Measurements from ENCODE around the gene NLRX1. TPM values are rescaled to one million over a fixed set of nuclear protein-coding genes. Genes with fewer than 3 reads are reported as not detected.
A peak's percentile ranks its signal among the peaks of the same experiment; 100 is the strongest.

NLRX1 gene
- total RNA-seq, 1 experiment from 2014 or later, result 25.2 TPM

DNA sequence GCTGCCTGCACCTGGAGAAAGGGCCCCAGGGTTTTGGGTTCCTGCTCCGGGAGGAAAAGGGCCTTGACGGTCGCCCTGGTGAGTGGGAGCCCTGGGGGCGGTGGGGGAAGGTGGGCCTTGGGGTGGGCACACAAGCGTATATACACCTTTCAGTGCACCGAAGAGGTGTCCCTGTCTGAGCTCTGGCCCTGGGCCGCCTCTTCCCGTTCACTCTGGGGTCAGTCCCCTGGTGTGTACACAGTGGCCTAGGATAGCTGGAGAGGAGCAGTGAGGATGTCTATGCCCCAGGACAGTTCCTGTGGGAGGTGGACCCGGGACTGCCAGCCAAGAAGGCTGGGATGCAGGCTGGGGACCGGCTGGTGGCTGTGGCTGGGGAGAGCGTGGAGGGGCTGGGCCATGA lies 19.5 kb downstream of the NLRX1 start:
- Histone ChIP-seq H3K9me3 (ENCODE audit: control insufficient read depth, insufficient read depth, low read depth, low read length) (no peaks in the 10 kb centered on the region), H3K36me3 (ENCODE audit: control insufficient read depth, insufficient read depth, low read length) (no peaks in the 10 kb centered on the region), H3K4me3 (ENCODE audit: low read depth in 2 of 2, low read length in 2 of 2) (no peak overlapping the region), H3K4me1 (ENCODE audit: control insufficient read depth, insufficient read depth, low read length) (0 out of 2 replicates have a peak, but pooled peaks cover 4% of the 10 kb centered on the region), H3K27ac (ENCODE audit: low read length) (no peak overlapping the region), H3K27me3 (ENCODE audit: control insufficient read depth, insufficient read depth, low read length) (no peaks in the 10 kb centered on the region)
- ChIA-PET CTCF (no interaction called here), POLR2A (interaction anchor here (0.6 kb wide), 1 partner anchor 352 kb away, joined by 3 read pairs; no protein-coding TSS in a partner anchor)
- no TSS peak for BruUV-seq (replicated peaks)
- TF ChIP-seq, protein P1, sequence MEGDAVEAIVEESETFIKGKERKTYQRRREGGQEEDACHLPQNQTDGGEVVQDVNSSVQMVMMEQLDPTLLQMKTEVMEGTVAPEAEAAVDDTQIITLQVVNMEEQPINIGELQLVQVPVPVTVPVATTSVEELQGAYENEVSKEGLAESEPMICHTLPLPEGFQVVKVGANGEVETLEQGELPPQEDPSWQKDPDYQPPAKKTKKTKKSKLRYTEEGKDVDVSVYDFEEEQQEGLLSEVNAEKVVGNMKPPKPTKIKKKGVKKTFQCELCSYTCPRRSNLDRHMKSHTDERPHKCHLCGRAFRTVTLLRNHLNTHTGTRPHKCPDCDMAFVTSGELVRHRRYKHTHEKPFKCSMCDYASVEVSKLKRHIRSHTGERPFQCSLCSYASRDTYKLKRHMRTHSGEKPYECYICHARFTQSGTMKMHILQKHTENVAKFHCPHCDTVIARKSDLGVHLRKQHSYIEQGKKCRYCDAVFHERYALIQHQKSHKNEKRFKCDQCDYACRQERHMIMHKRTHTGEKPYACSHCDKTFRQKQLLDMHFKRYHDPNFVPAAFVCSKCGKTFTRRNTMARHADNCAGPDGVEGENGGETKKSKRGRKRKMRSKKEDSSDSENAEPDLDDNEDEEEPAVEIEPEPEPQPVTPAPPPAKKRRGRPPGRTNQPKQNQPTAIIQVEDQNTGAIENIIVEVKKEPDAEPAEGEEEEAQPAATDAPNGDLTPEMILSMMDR (IDR thresholded peaks at IDR 0.05), result no peak
- TF ChIP-seq, protein P2, sequence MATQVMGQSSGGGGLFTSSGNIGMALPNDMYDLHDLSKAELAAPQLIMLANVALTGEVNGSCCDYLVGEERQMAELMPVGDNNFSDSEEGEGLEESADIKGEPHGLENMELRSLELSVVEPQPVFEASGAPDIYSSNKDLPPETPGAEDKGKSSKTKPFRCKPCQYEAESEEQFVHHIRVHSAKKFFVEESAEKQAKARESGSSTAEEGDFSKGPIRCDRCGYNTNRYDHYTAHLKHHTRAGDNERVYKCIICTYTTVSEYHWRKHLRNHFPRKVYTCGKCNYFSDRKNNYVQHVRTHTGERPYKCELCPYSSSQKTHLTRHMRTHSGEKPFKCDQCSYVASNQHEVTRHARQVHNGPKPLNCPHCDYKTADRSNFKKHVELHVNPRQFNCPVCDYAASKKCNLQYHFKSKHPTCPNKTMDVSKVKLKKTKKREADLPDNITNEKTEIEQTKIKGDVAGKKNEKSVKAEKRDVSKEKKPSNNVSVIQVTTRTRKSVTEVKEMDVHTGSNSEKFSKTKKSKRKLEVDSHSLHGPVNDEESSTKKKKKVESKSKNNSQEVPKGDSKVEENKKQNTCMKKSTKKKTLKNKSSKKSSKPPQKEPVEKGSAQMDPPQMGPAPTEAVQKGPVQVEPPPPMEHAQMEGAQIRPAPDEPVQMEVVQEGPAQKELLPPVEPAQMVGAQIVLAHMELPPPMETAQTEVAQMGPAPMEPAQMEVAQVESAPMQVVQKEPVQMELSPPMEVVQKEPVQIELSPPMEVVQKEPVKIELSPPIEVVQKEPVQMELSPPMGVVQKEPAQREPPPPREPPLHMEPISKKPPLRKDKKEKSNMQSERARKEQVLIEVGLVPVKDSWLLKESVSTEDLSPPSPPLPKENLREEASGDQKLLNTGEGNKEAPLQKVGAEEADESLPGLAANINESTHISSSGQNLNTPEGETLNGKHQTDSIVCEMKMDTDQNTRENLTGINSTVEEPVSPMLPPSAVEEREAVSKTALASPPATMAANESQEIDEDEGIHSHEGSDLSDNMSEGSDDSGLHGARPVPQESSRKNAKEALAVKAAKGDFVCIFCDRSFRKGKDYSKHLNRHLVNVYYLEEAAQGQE (IDR thresholded peaks at IDR 0.05; ENCODE audit: insufficient read depth in 1 of 2, low read depth in 2 of 2, low read length in 1 of 2), result 0 out of 4 replicates have a peak, but pooled peaks of 1 of the 2 experiments have one; percentile 12
- in situ Hi-C loops (cut with HindIII; ENCODE audit: low pct_unique_long_range_greater_than_20kb, low sequenced_read_pairs) (no loop called here), intact Hi-C loops (cut with micrococcal nuclease; ENCODE audit: unreplicated experiment) (no loop called here)
- ATAC-seq (peak; percentile 31; the same call in 1 of the 2 replicates), DNase-seq (ENCODE audit: low read depth, low spot score) (no peak)

DNA sequence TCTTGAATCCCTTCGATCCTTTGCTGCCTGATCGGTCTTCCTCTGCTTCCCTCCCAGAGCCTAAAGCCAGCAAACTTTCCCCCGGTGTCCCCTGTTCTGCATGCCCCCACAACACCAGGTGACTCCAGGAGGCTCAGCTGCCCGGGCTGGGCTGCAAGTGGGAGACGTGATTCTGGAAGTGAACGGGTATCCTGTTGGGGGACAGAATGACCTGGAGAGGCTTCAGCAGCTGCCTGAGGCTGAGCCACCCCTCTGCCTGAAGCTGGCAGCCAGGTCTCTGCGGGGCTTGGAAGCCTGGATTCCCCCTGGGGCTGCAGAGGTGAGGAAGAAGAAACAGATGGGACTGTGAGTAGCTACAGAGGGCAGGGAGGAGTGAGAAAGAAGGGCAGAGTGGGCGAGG lies 20.4 kb downstream of the NLRX1 start:
- Histone ChIP-seq H3K27me3 (ENCODE audit: control insufficient read depth, insufficient read depth, low read length) (no peaks in the 10 kb centered on the region), H3K4me1 (ENCODE audit: control insufficient read depth, insufficient read depth, low read length) (0 out of 2 replicates have a peak, but pooled peaks cover 4% of the 10 kb centered on the region), H3K4me3 (ENCODE audit: low read depth in 2 of 2, low read length in 2 of 2) (no peak overlapping the region), H3K27ac (ENCODE audit: low read length) (no peak overlapping the region), H3K36me3 (ENCODE audit: control insufficient read depth, insufficient read depth, low read length) (no peaks in the 10 kb centered on the region), H3K9me3 (ENCODE audit: control insufficient read depth, insufficient read depth, low read depth, low read length) (no peaks in the 10 kb centered on the region)
- in situ Hi-C loops (cut with HindIII; ENCODE audit: low pct_unique_long_range_greater_than_20kb, low sequenced_read_pairs) (no loop called here), intact Hi-C loops (cut with micrococcal nuclease; ENCODE audit: unreplicated experiment) (no loop called here)
- ChIA-PET POLR2A (no interaction called here), CTCF (no interaction called here)
- TF ChIP-seq, protein P1 (IDR thresholded peaks at IDR 0.05), result no peak
- TF ChIP-seq POLR2AphosphoS5 (IDR thresholded peaks at IDR 0.05; ENCODE audit: low read depth, low read length), result no peak
- no TSS peak for BruUV-seq (replicated peaks)
- DNase-seq (ENCODE audit: low read depth, low spot score) (no peak), ATAC-seq (no peak)

DNA sequence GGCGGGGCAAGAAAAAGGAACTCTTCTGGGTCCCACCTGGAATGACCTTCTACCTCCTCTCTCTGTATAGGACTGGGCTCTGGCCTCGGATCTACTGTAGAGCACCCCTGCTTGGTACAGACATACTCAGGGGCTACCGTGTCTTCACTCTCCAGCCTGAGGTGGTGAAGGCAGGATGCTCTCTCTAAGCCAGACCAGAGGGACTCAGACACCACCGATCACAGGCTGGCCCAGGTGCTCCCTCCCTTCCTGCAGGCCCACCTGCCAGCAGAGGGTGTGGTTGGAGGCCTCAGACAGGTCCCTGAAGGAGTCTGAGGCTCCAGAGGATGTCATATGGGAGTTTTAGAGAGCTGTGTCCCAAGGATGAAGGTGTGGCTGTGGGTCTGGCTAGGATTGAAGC lies 20.9 kb downstream of the NLRX1 start:
- TF ChIP-seq SIN3A (IDR thresholded peaks at IDR 0.05; ENCODE audit: borderline replicate concordance, insufficient read depth, low read depth, low read length) (no peak), TCF7L2 (IDR thresholded peaks at IDR 0.05; ENCODE audit: low read depth, low read length) (no peak), POLR2AphosphoS5 (IDR thresholded peaks at IDR 0.05; ENCODE audit: low read depth, low read length) (no peak)
- TF ChIP-seq, protein P2 (IDR thresholded peaks at IDR 0.05; ENCODE audit: insufficient read depth in 1 of 2, low read depth in 2 of 2, low read length in 1 of 2), result no peak
- TF ChIP-seq, protein P1 (IDR thresholded peaks at IDR 0.05), result no peak
- intact Hi-C loops (cut with micrococcal nuclease; ENCODE audit: unreplicated experiment), result no loop called here
- H3K9me3 ChIP-seq (ENCODE audit: control insufficient read depth, insufficient read depth, low read depth, low read length), result no peaks in the 10 kb centered on the region
- H3K27me3 ChIP-seq (ENCODE audit: control insufficient read depth, insufficient read depth, low read length), result no peaks in the 10 kb centered on the region
- in situ Hi-C loops (cut with HindIII; ENCODE audit: low pct_unique_long_range_greater_than_20kb, low sequenced_read_pairs), result no loop called here
- BruUV-seq (replicated peaks), result no TSS peak
- H3K4me1 ChIP-seq (ENCODE audit: control insufficient read depth, insufficient read depth, low read length), result 0 out of 2 replicates have a peak, but pooled peaks cover 4% of the 10 kb centered on the region
- peak; percentile 40 for ATAC-seq
- no peak for DNase-seq (ENCODE audit: low read depth, low spot score)
- H3K4me3 ChIP-seq (ENCODE audit: low read depth in 2 of 2, low read length in 2 of 2), result no peak overlapping the region
- no peaks in the 10 kb centered on the region for H3K36me3 ChIP-seq (ENCODE audit: control insufficient read depth, insufficient read depth, low read length)
- no peak overlapping the region for H3K27ac ChIP-seq (ENCODE audit: low read length)
- CTCF ChIA-PET, result no interaction called here
- POLR2A ChIA-PET, result no interaction called here

Data from Panc1 (cell line).